HG03354 (cell line): Measurements from ENCODE around the gene ZMYND10.

Experiments
- ATAC-seq: cut with Tn5 transposase; IDR thresholded peaks from one replicate; pipeline ENCODE4 v1.9.1; 2021; ENCODE audit warnings: mild to moderate bottlenecking; ENCODE audit not compliant: unreplicated experiment, poor library complexity, severe bottlenecking

ZMYND10 gene

GRCh38 chr3:50330330-50330729 is 15.2 kb downstream of the ZMYND10 start:
- no peak for ATAC-seq

- ATAC-seq, result peak; percentile 90
Measured at GRCh38 chr3:50327943-50328691, 17.4 kb downstream of the ZMYND10 start, which contains the start of gene TUSC2. Gene TUSC2, minus strand, starts transcription at chr3:50328223. Its CDS starts 124 bp downstream, at chr3:50328099.

- no peak for ATAC-seq
Measured at GRCh38 chr3:50327129-50327528, 18.4 kb downstream of the ZMYND10 start.

- ATAC-seq, result no peak
Measured at GRCh38 chr3:50326182-50326541, 19.4 kb downstream of the ZMYND10 start.

- no peak for ATAC-seq
Measured at GRCh38 chr3:50325497-50326181, 19.9 kb downstream of the ZMYND10 start.

- no peak for ATAC-seq
Measured at GRCh38 chr3:50325113-50325480, 20.4 kb downstream of the ZMYND10 start.

- ATAC-seq, result no peak
Measured at GRCh38 chr3:50324351-50325112, 21.0 kb downstream of the ZMYND10 start.

GRCh38 chr3:50323614-50324199 is 21.8 kb downstream of the ZMYND10 start:
- no peak for ATAC-seq

GRCh38 chr3:50323092-50323600 is 22.4 kb downstream of the ZMYND10 start:
- ATAC-seq, result no peak

GRCh38 chr3:50322386-50323091 is 23.0 kb downstream of the ZMYND10 start, which contains the start of gene HYAL2:
Gene HYAL2, minus strand, starts transcription at chr3:50322745. Its CDS starts 2,256 bp downstream, at chr3:50320489.
- no peak for ATAC-seq

- no peak for ATAC-seq
Measured at GRCh38 chr3:50322115-50322385, 23.5 kb downstream of the ZMYND10 start.

- ATAC-seq, result peak; percentile 82
Measured at GRCh38 chr3:50321336-50322114, 24.0 kb downstream of the ZMYND10 start.

- ATAC-seq, result peak; percentile 53
Measured at GRCh38 chr3:50320853-50321335, 24.6 kb downstream of the ZMYND10 start.

- ATAC-seq, result no peak
Measured at GRCh38 chr3:50319894-50320625, 25.5 kb downstream of the ZMYND10 start.

GRCh38 chr3:50319181-50319893 is 26.2 kb downstream of the ZMYND10 start:
- ATAC-seq, result no peak

- no peak for ATAC-seq
Measured at GRCh38 chr3:50318615-50319014, 26.9 kb downstream of the ZMYND10 start.

GRCh38 chr3:50318163-50318562 is 27.4 kb downstream of the ZMYND10 start:
- no peak for ATAC-seq
